Panc1 (cell line): ENCODE measurements around the gene OLFM3. TPM values are rescaled to one million over a fixed set of nuclear protein-coding genes. Genes with fewer than 3 reads are reported as not detected.

Source experiments
- ATAC-seq: fragments of 200-7000 bp; cut with Tn5 transposase; 2 replicates; pipeline ENCODE4 v1.9.1; 2020; ENCODE audit warnings: mild to moderate bottlenecking, moderate library complexity
- Bru-seq: library from RNA; stranded (reverse); fragments of 400-500 nt; gene quantifications from one replicate; lab custom pipeline; 2021; lab: Mats Ljungman, UMichigan
- BruChase-seq, 2 experiments: library from RNA; stranded (reverse); fragments of 400-500 nt; gene quantifications; one replicate each; lab custom pipeline; 2021; lab: Mats Ljungman, UMichigan
- BruUV-seq: library from RNA; stranded (reverse); fragments of 400-500 nt; replicated peaks from 2 replicates; lab custom pipeline; 2021; lab: Mats Ljungman, UMichigan
- CTCF ChIA-PET: fragments of 300-600 bp; sonication (Branson Sonifier 250); formaldehyde crosslinking; loops from one replicate; lab custom pipeline; 2022; ENCODE audit warnings: antibody characterized with exemption; lab: Charles Lee
- POLR2A ChIA-PET: fragments of 300-600 bp; sonication (Branson Sonifier 250); formaldehyde crosslinking; loops from one replicate; lab custom pipeline; 2022; ENCODE audit warnings: antibody characterized with exemption; lab: Charles Lee
- DNase-seq: peaks from one replicate; pipeline ENCODE4 v3.0.0-alpha.2; 2010; ENCODE audit warnings: low read depth, low spot score
- H3K27ac ChIP-seq: 2 replicates; pipeline ENCODE4 v1.5.1; 2011; ENCODE audit warnings: mild to moderate bottlenecking, low read length, inconsistent platforms
- H3K27me3 ChIP-seq: fragments of 200-500 bp; sonication (Bioruptor generic); 2 replicates; pipeline ENCODE4 v1.6.0; 2014; ENCODE audit warnings: low read length, inconsistent platforms; ENCODE audit not compliant: control insufficient read depth, insufficient read depth
- H3K36me3 ChIP-seq: fragments of 200-500 bp; sonication (Bioruptor generic); 2 replicates; pipeline ENCODE4 v1.5.1; 2014; ENCODE audit warnings: inconsistent platforms, mild to moderate bottlenecking, low read length, moderate library complexity; ENCODE audit not compliant: control insufficient read depth, insufficient read depth
- H3K4me1 ChIP-seq: 2 replicates; pipeline ENCODE4 v1.5.1; 2011; ENCODE audit warnings: inconsistent platforms, mild to moderate bottlenecking, low read length, moderate library complexity; ENCODE audit not compliant: control insufficient read depth, insufficient read depth
- H3K4me3 ChIP-seq, 2 experiments: 2 replicates each; pipeline ENCODE4 v1.5.1; 2011 to 2012; ENCODE audit warnings: low read depth in 2 of 2, low read length in 2 of 2, mild to moderate bottlenecking in 2 of 2, inconsistent platforms in 1 of 2, moderate library complexity in 1 of 2
- H3K9me3 ChIP-seq: fragments of 200-500 bp; sonication (Bioruptor generic); 2 replicates; pipeline ENCODE4 v1.5.1; 2014; ENCODE audit warnings: low read depth, mild to moderate bottlenecking, inconsistent platforms, low read length, moderate library complexity; ENCODE audit not compliant: control insufficient read depth, insufficient read depth
- CTCF ChIP-seq: fragments of 450-650 bp; IDR thresholded peaks from 2 replicates; pipeline ENCODE4 v1.5.1; 2017; ENCODE audit warnings: mild to moderate bottlenecking
- POLR2AphosphoS5 ChIP-seq: IDR thresholded peaks from 2 replicates; pipeline ENCODE4 v1.6.1; 2012; ENCODE audit warnings: mild to moderate bottlenecking, low read depth, low read length, moderate library complexity
- REST ChIP-seq, 2 experiments: IDR thresholded peaks; 2 replicates each; pipeline ENCODE4 v1.6.1; 2011 to 2012; ENCODE audit warnings: low read depth in 2 of 2, control low read depth in 1 of 2, low read length in 1 of 2, mild to moderate bottlenecking in 1 of 2, moderate library complexity in 1 of 2; ENCODE audit not compliant: insufficient read depth in 1 of 2
- SIN3A ChIP-seq: IDR thresholded peaks from 2 replicates; pipeline ENCODE4 v1.6.1; 2012; ENCODE audit warnings: low read depth, mild to moderate bottlenecking, low read length, moderate library complexity, borderline replicate concordance; ENCODE audit not compliant: insufficient read depth
- TCF7L2 ChIP-seq: IDR thresholded peaks from 2 replicates; pipeline ENCODE4 v1.6.1; 2011; ENCODE audit warnings: mild to moderate bottlenecking, low read depth, low read length, inconsistent platforms
- in situ Hi-C: cut with HindIII; loops from 2 replicates; pipeline ENCODE4 v1.10.0; 2016; ENCODE audit warnings: low sequenced_read_pairs, low pct_unique_long_range_greater_than_20kb
- intact Hi-C: fragments of 100-400 bp; cut with micrococcal nuclease; formaldehyde crosslinking; loops from one replicate; pipeline ENCODE4 v1.10.0; 2022; ENCODE audit not compliant: unreplicated experiment
- long read RNA-seq: library from polyadenylated mRNA; unstranded; transcript quantifications from one replicate; pipeline ENCODE4 v2.0.0, GENCODE V29; 2021; ENCODE audit not compliant: unreplicated experiment
- polyA plus RNA-seq: library from polyadenylated mRNA; unstranded; fragments of >200 nt; gene quantifications from one replicate; pipeline ENCODE4 v1.2.1, GENCODE V29; 2012; ENCODE audit warnings: missing spikeins; ENCODE audit not compliant: insufficient read length
- total RNA-seq: library from RNA; stranded (reverse); gene quantifications from one replicate; pipeline ENCODE4 v1.2.1, GENCODE V29; 2021; ENCODE audit not compliant: unreplicated experiment

The OLFM3 gene
- total RNA-seq (not detected), Bru-seq, nascent RNA (percentile 2 among the genes with signal in this experiment), BruChase-seq, experiment 1, labeled RNA remaining after a 2-hour chase (percentile 1 among the genes with signal in this experiment), BruChase-seq, experiment 2, labeled RNA remaining after a 6-hour chase (percentile 2 among the genes with signal in this experiment)
- not detected for polyA plus RNA-seq
- long read RNA-seq, result 0 reads

GRCh38 chr1:101996825-101997465 is at the start of gene OLFM3:
Gene OLFM3 (minus strand): TSS chr1:101996926.
- ChIA-PET CTCF (no interaction called here), POLR2A (no interaction called here)
- no peak for TF ChIP-seq SIN3A
- TF ChIP-seq REST (IDR thresholded peaks at IDR 0.05; ENCODE audit: insufficient read depth in 1 of 2, low read depth in 2 of 2, low read length in 1 of 2), result peak; percentile 74 to 85
- no peaks in the 10 kb centered on the region for H3K4me1 ChIP-seq
- no peak within 1 kb of the TSS for H3K27ac ChIP-seq
- intact Hi-C loops, result no loop called here
- BruUV-seq, result no TSS peak
- no peaks in the 10 kb centered on the region for H3K9me3 ChIP-seq
- no peaks in the 10 kb centered on the region for H3K27me3 ChIP-seq
- in situ Hi-C loops, result no loop called here
- no peaks in the 10 kb centered on the region for H3K36me3 ChIP-seq
- H3K4me3 ChIP-seq, result no peak within 1 kb of the TSS; a peak in 1 of 4 replicates
- DNase-seq (no peak), ATAC-seq (peak; percentile 21; the same call in 1 of the 2 replicates)

- in situ Hi-C loops, result no loop called here
- H3K27ac ChIP-seq, result no peak overlapping the region
- TF ChIP-seq TCF7L2, result no peak
- TF ChIP-seq POLR2AphosphoS5, result no peak
- no peak for TF ChIP-seq SIN3A
- TF ChIP-seq REST (IDR thresholded peaks at IDR 0.05; ENCODE audit: insufficient read depth in 1 of 2, low read depth in 2 of 2, low read length in 1 of 2), result no peak
- no peak for TF ChIP-seq CTCF
- no peaks in the 10 kb centered on the region for H3K36me3 ChIP-seq
- CTCF ChIA-PET, result no interaction called here
- no TSS peak for BruUV-seq
- no peak overlapping the region for H3K4me3 ChIP-seq
- POLR2A ChIA-PET, result no interaction called here
- ATAC-seq, result no peak
- H3K9me3 ChIP-seq, result no peaks in the 10 kb centered on the region
- no peaks in the 10 kb centered on the region for H3K4me1 ChIP-seq
- H3K27me3 ChIP-seq, result no peaks in the 10 kb centered on the region
- no peak for DNase-seq
- intact Hi-C loops, result no loop called here
Measured at GRCh38 chr1:102045752-102046151, 49.0 kb upstream of the OLFM3 start.
